Activated CD4-positive, alpha-beta T cell treated with anti-CD3 and anti-CD28 coated beads for 24 hours (primary cell): ENCODE data around the gene MEGF11.
"Not testable (repeated sequence)": the region's sequence is repeated elsewhere in the genome, so short reads cannot be mapped to it uniquely, and the experiment has no call there.

Experiments used
- DNase-seq, 2 donors: peaks; one replicate each; pipeline ENCODE4 v3.0.0-alpha.2; 2020; ENCODE audit warnings: low read depth in 2 of 2

The MEGF11 gene

GRCh38 chr15:66003129-66003528 lies 250.4 kb downstream of the MEGF11 start:
- not testable (repeated sequence) for DNase-seq

GRCh38 chr15:66001717-66002426 lies 251.7 kb downstream of the MEGF11 start:
- DNase-seq, result no peak

- DNase-seq, result no peak
Observed at GRCh38 chr15:66001042-66001441, 252.5 kb downstream of the MEGF11 start.

GRCh38 chr15:65998486-65998885 lies 255.1 kb downstream of the MEGF11 start:
- no peak for DNase-seq

- no peak for DNase-seq
Observed at GRCh38 chr15:65996901-65997300, 256.6 kb downstream of the MEGF11 start.

- DNase-seq, result no peak
Observed at GRCh38 chr15:65994832-65995231, 258.7 kb downstream of the MEGF11 start.

- no peak for DNase-seq
Observed at GRCh38 chr15:65993762-65994161, 259.8 kb downstream of the MEGF11 start.

- no peak for DNase-seq
Observed at GRCh38 chr15:65993236-65993635, 260.3 kb downstream of the MEGF11 start.

- DNase-seq, result no peak
Observed at GRCh38 chr15:65991721-65992483, 261.6 kb downstream of the MEGF11 start.

- no peak for DNase-seq
Observed at GRCh38 chr15:65990298-65990981, 263.1 kb downstream of the MEGF11 start.

- no peak for DNase-seq
Observed at GRCh38 chr15:65987100-65987499, 266.4 kb downstream of the MEGF11 start.

GRCh38 chr15:65986416-65986815 lies 267.1 kb downstream of the MEGF11 start:
- DNase-seq, result no peak

GRCh38 chr15:65985387-65985786 lies 268.2 kb downstream of the MEGF11 start:
- DNase-seq, result no peak

- DNase-seq, result no peak
Observed at GRCh38 chr15:65982627-65983322, 270.8 kb downstream of the MEGF11 start.

GRCh38 chr15:65981837-65982626 lies 271.5 kb downstream of the MEGF11 start:
- DNase-seq, result peak; percentile 31 to 43

- DNase-seq, result peak in 1 of 2 donors; percentile 10
Observed at GRCh38 chr15:65980824-65981456, 272.6 kb downstream of the MEGF11 start.

GRCh38 chr15:65979837-65980236 lies 273.7 kb downstream of the MEGF11 start:
- DNase-seq, result no peak

GRCh38 chr15:65979316-65979715 lies 274.2 kb downstream of the MEGF11 start:
- no peak for DNase-seq

- no peak for DNase-seq
Observed at GRCh38 chr15:65978110-65978509, 275.4 kb downstream of the MEGF11 start.

- DNase-seq, result not testable (repeated sequence)
Observed at GRCh38 chr15:65976196-65976595, 277.4 kb downstream of the MEGF11 start.

- no peak for DNase-seq
Observed at GRCh38 chr15:65971741-65971995, 281.9 kb downstream of the MEGF11 start.
